ENCODE data around the gene HOXC13.

Gene HOXC13

DNA sequence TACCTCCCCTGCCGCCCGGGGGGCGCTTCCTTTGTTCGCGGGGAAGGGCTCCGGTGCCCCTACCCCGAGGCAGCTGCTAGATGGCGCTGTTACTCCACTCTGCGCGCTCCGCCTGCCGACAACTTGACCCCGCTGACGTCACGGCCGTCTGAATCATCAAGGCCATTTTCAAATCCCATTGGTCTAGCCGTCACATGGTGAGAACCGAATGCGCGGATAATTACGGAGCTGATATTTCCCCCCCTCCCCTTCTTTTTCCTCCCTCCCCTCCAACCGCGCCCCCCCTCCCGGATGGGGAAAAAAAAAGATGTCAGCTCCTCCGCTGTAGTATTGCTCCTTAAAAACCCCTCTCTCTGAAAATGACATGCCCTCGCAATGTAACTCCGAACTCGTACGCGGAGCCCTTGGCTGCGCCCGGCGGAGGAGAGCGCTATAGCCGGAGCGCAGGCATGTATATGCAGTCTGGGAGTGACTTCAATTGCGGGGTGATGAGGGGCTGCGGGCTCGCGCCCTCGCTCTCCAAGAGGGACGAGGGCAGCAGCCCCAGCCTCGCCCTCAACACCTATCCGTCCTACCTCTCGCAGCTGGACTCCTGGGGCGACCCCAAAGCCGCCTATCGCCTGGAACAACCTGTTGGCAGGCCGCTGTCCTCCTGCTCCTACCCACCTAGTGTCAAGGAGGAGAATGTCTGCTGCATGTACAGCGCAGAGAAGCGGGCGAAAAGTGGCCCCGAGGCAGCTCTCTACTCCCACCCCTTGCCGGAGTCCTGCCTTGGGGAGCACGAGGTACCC lies 46.5 kb downstream of the HOXC13 start, which contains the start of gene HOXC10:
Gene HOXC10, plus strand, starts transcription at position 246 of the 791 bp plus-strand sequence. Its CDS starts 114 bp downstream, at position 360.
- peak; percentile 84 for TF ChIP-seq CTCF (IDR thresholded peaks at IDR 0.05; ENCODE audit: extremely low read depth, insufficient read depth, missing control alignments)
- in situ Hi-C loops (cut with MboI; ENCODE audit: low pct_unique_long_range_greater_than_20kb, low sequenced_read_pairs, unreplicated experiment): no loop called here
- DNase-seq (ENCODE audit: low spot score): peak; percentile 92

DNA sequence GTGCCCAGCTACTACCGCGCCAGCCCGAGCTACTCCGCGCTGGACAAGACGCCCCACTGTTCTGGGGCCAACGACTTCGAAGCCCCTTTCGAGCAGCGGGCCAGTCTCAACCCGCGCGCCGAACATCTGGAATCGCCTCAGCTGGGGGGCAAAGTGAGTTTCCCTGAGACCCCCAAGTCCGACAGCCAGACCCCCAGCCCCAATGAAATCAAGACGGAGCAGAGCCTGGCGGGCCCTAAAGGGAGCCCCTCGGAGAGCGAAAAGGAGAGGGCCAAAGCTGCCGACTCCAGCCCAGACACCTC lies 47.0 kb downstream of the HOXC13 start:
- no peak for DNase-seq (ENCODE audit: low spot score)
- no peak for TF ChIP-seq CTCF (IDR thresholded peaks at IDR 0.05; ENCODE audit: extremely low read depth, insufficient read depth, missing control alignments)
- in situ Hi-C loops (cut with MboI; ENCODE audit: low pct_unique_long_range_greater_than_20kb, low sequenced_read_pairs, unreplicated experiment): no loop called here

- no peak for DNase-seq (ENCODE audit: low spot score)
- in situ Hi-C loops (cut with MboI; ENCODE audit: low pct_unique_long_range_greater_than_20kb, low sequenced_read_pairs, unreplicated experiment): no loop called here
Measured at GRCh38 chr12:53985994-53986685, 47.5 kb downstream of the HOXC13 start.

GRCh38 chr12:53986686-53987483 lies 48.3 kb downstream of the HOXC13 start:
- TF ChIP-seq CTCF (IDR thresholded peaks at IDR 0.05; ENCODE audit: extremely low read depth, insufficient read depth, missing control alignments): no peak
- DNase-seq (ENCODE audit: low spot score): no peak
- in situ Hi-C loops (cut with MboI; ENCODE audit: low pct_unique_long_range_greater_than_20kb, low sequenced_read_pairs, unreplicated experiment): no loop called here

More at GRCh38 chr12:53985994-53986685, 47.5 kb downstream of the HOXC13 start:
- TF ChIP-seq CTCF (IDR thresholded peaks at IDR 0.05; ENCODE audit: extremely low read depth, insufficient read depth, missing control alignments): no peak

DNA sequence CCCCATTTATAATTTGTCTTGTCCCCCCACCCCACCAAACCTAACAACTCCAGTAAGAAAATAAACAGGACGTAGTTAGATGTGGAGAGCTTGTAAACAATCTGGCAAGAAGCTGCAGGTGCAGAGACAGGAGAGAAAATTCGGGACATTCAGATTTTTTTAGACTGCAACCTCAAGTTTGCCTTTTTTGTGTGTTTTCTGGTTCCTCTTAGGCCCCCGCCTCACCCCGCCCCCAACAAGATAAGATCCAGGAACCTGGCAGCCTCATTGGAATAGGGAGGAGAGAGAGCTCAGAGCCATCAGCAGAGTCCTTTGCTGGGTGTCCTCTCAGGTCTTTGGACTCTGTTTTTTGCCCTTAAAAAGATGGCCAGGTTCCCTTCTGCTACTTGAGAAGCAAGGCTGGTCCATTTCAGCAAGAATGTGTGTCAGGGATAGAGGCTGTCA lies 49.2 kb downstream of the HOXC13 start:
- in situ Hi-C loops (cut with MboI; ENCODE audit: low pct_unique_long_range_greater_than_20kb, low sequenced_read_pairs, unreplicated experiment): no loop called here
- TF ChIP-seq CTCF (IDR thresholded peaks at IDR 0.05; ENCODE audit: extremely low read depth, insufficient read depth, missing control alignments): no peak
- no peak for DNase-seq (ENCODE audit: low spot score)

GRCh38 chr12:53988541-53989226 lies 50.1 kb downstream of the HOXC13 start:
- no peak for DNase-seq (ENCODE audit: low spot score)
- in situ Hi-C loops (cut with MboI; ENCODE audit: low pct_unique_long_range_greater_than_20kb, low sequenced_read_pairs, unreplicated experiment): no loop called here
- TF ChIP-seq CTCF (IDR thresholded peaks at IDR 0.05; ENCODE audit: extremely low read depth, insufficient read depth, missing control alignments): no peak

Data from GM13977 (cell line).